Measurements from ENCODE around the gene PPARA. TPM values are rescaled to one million over a fixed set of nuclear protein-coding genes. Genes with fewer than 3 reads are reported as not detected.

The PPARA gene
- polyA plus RNA-seq, 1 experiment: 10.3 TPM

GRCh38 chr22:46226577-46226976, 76.3 kb downstream of the PPARA start:
- H3K27me3 ChIP-seq (ENCODE audit: control insufficient read depth, insufficient read depth, low read length): no peaks in the 10 kb centered on the region
- H3K36me3 ChIP-seq (ENCODE audit: control insufficient read depth, insufficient read depth, low read length): peaks cover 8% of the 10 kb centered on the region
- H3K4me3 ChIP-seq (ENCODE audit: low read depth, low read length): no peak overlapping the region
- DNase-seq (ENCODE audit: low read depth): no peak
- ChIA-PET CTCF (interaction anchor here (0.8 kb wide), 1 partner anchor 89 kb away, joined by 3 read pairs; no protein-coding TSS in a partner anchor), POLR2A (no interaction called here)
- no peak for TF ChIP-seq CTCF (IDR thresholded peaks at IDR 0.05; ENCODE audit: insufficient read depth, low read depth, low read length)

GRCh38 chr22:46229701-46230100, 79.4 kb downstream of the PPARA start:
- Histone ChIP-seq H3K27me3 (ENCODE audit: control insufficient read depth, insufficient read depth, low read length) (no peaks in the 10 kb centered on the region), H3K4me3 (ENCODE audit: low read depth, low read length) (no peak overlapping the region), H3K36me3 (ENCODE audit: control insufficient read depth, insufficient read depth, low read length) (peaks cover 4% of the 10 kb centered on the region)
- no peak for DNase-seq (ENCODE audit: low read depth)
- no peak for TF ChIP-seq CTCF (IDR thresholded peaks at IDR 0.05; ENCODE audit: insufficient read depth, low read depth, low read length)
- ChIA-PET CTCF (no interaction called here), POLR2A (no interaction called here)

GRCh38 chr22:46230262-46230901, 80.1 kb downstream of the PPARA start:
- no peaks in the 10 kb centered on the region for H3K27me3 ChIP-seq (ENCODE audit: control insufficient read depth, insufficient read depth, low read length)
- ChIA-PET CTCF (no interaction called here), POLR2A (no interaction called here)
- peaks cover 1% of the 10 kb centered on the region for H3K36me3 ChIP-seq (ENCODE audit: control insufficient read depth, insufficient read depth, low read length)
- DNase-seq (ENCODE audit: low read depth): no peak
- H3K4me3 ChIP-seq (ENCODE audit: low read depth, low read length): no peak overlapping the region
- no peak for TF ChIP-seq CTCF (IDR thresholded peaks at IDR 0.05; ENCODE audit: insufficient read depth, low read depth, low read length)

GRCh38 chr22:46233231-46233630, 82.9 kb downstream of the PPARA start:
- ChIA-PET CTCF (no interaction called here), POLR2A (no interaction called here)
- no peak overlapping the region for H3K4me3 ChIP-seq (ENCODE audit: low read depth, low read length)
- H3K36me3 ChIP-seq (ENCODE audit: control insufficient read depth, insufficient read depth, low read length): peaks cover 2% of the 10 kb centered on the region; the same call in 1 of the 2 replicates
- no peak for TF ChIP-seq CTCF (IDR thresholded peaks at IDR 0.05; ENCODE audit: insufficient read depth, low read depth, low read length)
- H3K27me3 ChIP-seq (ENCODE audit: control insufficient read depth, insufficient read depth, low read length): no peaks in the 10 kb centered on the region
- DNase-seq (ENCODE audit: low read depth): no peak

GRCh38 chr22:46234969-46235368, 84.6 kb downstream of the PPARA start:
- POLR2A ChIA-PET: no interaction called here
- TF ChIP-seq CTCF (IDR thresholded peaks at IDR 0.05; ENCODE audit: insufficient read depth, low read depth, low read length): no peak
- CTCF ChIA-PET: no interaction called here

More at GRCh38 chr22:46234969-46235368, 84.6 kb downstream of the PPARA start:
- H3K4me3 ChIP-seq (ENCODE audit: low read depth, low read length): no peak overlapping the region
- DNase-seq (ENCODE audit: low read depth): no peak
- H3K27me3 ChIP-seq (ENCODE audit: control insufficient read depth, insufficient read depth, low read length): no peaks in the 10 kb centered on the region
- peaks cover 10% of the 10 kb centered on the region for H3K36me3 ChIP-seq (ENCODE audit: control insufficient read depth, insufficient read depth, low read length)
